ENCODE data around the gene TMEM164. TPM values are rescaled to one million over a fixed set of nuclear protein-coding genes. Genes with fewer than 3 reads are reported as not detected.
"Not testable (repeated sequence)": the region's sequence is repeated elsewhere in the genome, so short reads cannot be mapped to it uniquely, and the experiment has no call there.

The TMEM164 gene
- total RNA-seq: 12.8 TPM

- ATAC-seq (peak; percentile 94), DNase-seq (ENCODE audit: low spot score) (peak; percentile 91)
- intact Hi-C loops (cut with DNase I): no loop called here
Observed at GRCh38 chrX:110002300-110003166, at the start of gene TMEM164. TSS of gene TMEM164 (plus strand) at chrX:110003114. CDS start at chrX:110003775, 661 bp downstream.

GRCh38 chrX:109954333-109954732 lies 48.6 kb upstream of the TMEM164 start:
- ATAC-seq: no peak
- DNase-seq (ENCODE audit: low spot score): no peak
- intact Hi-C loops (cut with DNase I): no loop called here

- intact Hi-C loops (cut with DNase I): no loop called here
- no peak for DNase-seq (ENCODE audit: low spot score)
- no peak for ATAC-seq
Observed at GRCh38 chrX:109954955-109955354, 48.0 kb upstream of the TMEM164 start.

DNA sequence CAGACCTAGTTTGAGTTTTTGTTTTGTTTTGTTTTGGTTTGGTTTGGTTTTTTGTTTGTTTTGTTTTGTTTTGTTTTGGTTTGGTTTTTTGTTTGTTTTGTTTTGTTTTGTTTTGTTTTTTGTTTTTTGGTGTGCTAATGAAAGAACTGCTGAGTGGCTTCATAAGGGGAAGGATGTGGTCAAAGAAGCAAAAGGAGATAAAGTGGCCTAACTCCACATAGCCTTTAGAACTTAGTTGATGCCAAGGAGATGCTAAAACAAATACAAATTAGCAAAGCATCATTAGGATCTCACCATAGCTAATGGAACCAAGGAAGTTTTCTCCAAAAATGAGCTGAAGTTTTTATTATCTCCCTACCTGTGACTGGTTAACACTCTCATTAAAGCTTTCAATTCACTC lies 44.6 kb upstream of the TMEM164 start:
- ATAC-seq: no peak
- DNase-seq (ENCODE audit: low spot score): no peak
- intact Hi-C loops (cut with DNase I): no loop called here

DNA sequence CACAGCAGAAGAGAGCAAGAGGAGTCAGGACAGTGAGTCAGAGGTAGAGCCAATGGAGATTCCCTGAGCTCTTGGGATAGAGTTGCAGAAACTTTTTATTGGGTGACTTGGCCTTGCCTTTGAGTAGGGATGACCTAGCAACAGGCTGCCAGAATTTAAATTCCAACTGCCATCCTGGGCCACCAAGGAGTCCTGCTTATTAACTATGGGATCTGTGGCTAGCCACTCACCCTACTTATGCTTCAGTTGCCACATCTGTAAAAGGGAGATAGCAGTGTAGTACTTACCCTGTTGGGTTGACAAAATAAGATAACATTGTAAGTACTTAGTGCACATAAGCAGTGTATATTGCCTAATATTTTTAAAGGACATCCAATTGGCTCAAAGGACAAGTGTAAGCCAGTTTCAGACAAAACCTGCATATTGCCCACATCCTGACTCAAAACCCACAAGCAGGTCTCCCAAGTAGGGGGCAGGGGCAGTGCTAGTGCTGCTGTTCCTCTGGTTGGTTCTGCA lies 43.5 kb upstream of the TMEM164 start:
- DNase-seq (ENCODE audit: low spot score): no peak
- no peak for ATAC-seq
- intact Hi-C loops (cut with DNase I): no loop called here

DNA sequence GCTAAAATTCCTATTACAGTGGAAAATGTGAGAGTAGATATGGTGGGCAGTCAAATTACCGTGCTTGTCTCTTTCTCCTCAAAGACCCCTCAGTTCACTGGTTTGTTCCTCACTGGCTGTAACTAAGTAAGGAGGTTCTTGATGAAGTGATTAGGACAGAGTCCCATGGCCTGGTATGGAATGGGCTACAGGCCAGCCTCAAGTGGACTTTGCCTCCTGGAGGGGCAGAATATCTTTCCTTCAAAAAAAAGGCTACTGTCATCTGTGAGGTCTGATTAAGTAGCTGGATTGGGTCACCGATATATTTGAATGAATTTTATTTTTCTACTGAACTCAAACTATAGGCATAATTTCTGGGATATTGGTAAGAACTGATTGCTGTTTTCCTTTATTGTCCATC lies 38.5 kb upstream of the TMEM164 start:
- ATAC-seq (no peak), DNase-seq (ENCODE audit: low spot score) (no peak)
- intact Hi-C loops (cut with DNase I): no loop called here

- ATAC-seq (no peak), DNase-seq (ENCODE audit: low spot score) (no peak)
- intact Hi-C loops (cut with DNase I): no loop called here
Observed at GRCh38 chrX:109966246-109966645, 36.7 kb upstream of the TMEM164 start.

DNA sequence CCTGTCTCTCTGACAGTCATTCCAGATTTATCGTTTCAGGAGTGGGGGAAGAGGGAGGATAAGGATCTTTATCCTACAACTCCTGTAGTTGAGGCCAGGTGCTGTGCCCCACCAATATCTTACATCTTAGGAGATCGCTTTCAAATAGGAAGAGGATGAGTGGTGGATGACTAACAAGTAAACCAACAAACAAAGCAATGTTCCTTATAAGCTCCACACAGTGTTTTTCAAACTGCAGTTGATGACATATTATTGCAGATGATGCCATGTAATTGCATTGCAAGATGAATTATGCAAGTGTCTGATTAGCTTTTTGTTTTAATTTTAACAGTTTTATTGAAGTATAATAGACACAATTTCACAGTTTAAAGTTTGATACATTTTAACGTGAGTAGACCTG lies 35.8 kb upstream of the TMEM164 start:
- ATAC-seq: no peak
- no peak for DNase-seq (ENCODE audit: low spot score)
- intact Hi-C loops (cut with DNase I): no loop called here

- intact Hi-C loops (cut with DNase I); ATAC-seq; DNase-seq (ENCODE audit: low spot score): not testable (repeated sequence)
Observed at GRCh38 chrX:109970841-109971240, 32.1 kb upstream of the TMEM164 start.

- intact Hi-C loops (cut with DNase I): no loop called here
- ATAC-seq: peak; percentile 60
- DNase-seq (ENCODE audit: low spot score): no peak
Observed at GRCh38 chrX:109974906-109975655, 27.8 kb upstream of the TMEM164 start.

GRCh38 chrX:109985210-109985609 lies 17.7 kb upstream of the TMEM164 start:
- DNase-seq (ENCODE audit: low spot score); ATAC-seq; intact Hi-C loops (cut with DNase I): not testable (repeated sequence)

- ATAC-seq (peak; percentile 44), DNase-seq (ENCODE audit: low spot score) (no peak)
- intact Hi-C loops (cut with DNase I): no loop called here
Observed at GRCh38 chrX:109987884-109988283, 15.0 kb upstream of the TMEM164 start.

- no peak for ATAC-seq
- intact Hi-C loops (cut with DNase I): no loop called here
- DNase-seq (ENCODE audit: low spot score): no peak
Observed at GRCh38 chrX:109990582-109991276, 12.2 kb upstream of the TMEM164 start.

- ATAC-seq (no peak), DNase-seq (ENCODE audit: low spot score) (no peak)
- intact Hi-C loops (cut with DNase I): no loop called here
Observed at GRCh38 chrX:109992203-109992602, 10.7 kb upstream of the TMEM164 start.

DNA sequence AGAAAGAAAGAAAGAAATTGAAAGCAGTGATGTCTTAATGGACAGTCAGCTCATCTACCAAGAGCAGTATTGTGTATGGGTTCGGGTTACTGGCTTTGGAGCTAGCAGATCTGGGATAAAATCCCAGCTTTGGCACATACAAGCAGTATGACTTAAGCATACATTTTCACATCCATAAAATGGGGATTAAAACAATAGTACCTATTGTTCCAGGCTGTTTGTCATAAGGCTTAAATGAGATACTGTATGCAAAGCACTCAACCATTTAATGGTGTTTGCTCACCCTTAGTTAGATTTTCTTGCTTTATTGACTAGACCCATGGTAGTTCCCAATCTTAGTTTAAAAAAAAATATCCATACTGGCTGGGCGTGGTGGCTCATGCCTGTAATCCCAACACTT lies 7.8 kb upstream of the TMEM164 start:
- DNase-seq (ENCODE audit: low spot score) (no peak), ATAC-seq (no peak)
- intact Hi-C loops (cut with DNase I): no loop called here

DNA sequence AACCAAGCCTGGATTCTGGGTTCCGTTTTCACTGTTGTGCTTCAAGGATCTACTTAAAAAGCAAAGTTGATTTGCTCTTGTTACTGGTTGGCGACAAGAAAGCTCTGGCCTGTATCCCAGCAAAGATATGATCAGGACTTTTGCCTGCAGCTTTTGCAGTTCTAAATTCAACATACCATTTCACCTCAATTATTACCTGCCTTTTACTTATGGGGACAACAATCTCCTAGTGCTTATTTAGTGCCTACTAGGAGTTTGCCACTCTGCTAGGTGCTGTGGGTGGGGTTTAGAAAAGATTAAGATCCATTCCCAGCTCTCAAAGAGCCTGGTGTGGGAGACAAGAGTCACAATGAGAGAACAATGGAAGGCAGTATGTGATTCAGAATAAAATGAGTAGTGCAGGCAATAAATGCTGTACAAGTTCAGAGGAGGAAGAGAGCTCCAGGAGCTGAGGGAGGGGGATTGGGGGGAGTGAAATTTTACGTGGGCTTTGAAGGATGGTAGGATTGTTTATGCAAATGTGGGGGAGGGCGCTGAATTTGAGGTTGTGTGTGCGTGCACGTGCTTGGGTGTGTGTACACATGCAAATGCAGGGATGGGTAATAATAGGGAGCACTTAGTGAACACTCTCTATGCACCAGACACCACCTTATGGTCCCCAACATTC lies 5.0 kb upstream of the TMEM164 start:
- no peak for ATAC-seq

DNA sequence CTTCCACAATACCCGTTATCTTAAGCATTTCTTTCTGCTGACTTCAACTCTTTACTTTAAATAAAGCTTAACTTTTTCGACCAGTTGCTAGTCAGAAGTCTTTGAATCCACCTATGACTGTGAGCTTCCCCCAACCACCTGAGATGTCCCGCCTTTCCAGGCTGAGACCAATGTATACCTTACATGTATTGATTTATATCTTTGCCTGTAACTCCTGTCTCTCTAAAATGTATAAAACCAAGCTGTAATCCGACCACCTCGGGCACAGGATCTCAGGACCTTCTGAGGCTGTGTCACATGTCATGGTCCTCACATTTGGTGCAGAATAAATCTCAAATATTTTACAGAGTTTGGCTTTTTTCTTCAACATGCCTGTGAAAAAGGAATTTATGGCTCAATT lies 2.9 kb upstream of the TMEM164 start:
- DNase-seq (ENCODE audit: low spot score) (no peak), ATAC-seq (no peak)
- intact Hi-C loops (cut with DNase I): no loop called here

More for the DNA sequence above, 5.0 kb upstream of the TMEM164 start:
- no peak for DNase-seq (ENCODE audit: low spot score)
- intact Hi-C loops (cut with DNase I): no loop called here

DNA sequence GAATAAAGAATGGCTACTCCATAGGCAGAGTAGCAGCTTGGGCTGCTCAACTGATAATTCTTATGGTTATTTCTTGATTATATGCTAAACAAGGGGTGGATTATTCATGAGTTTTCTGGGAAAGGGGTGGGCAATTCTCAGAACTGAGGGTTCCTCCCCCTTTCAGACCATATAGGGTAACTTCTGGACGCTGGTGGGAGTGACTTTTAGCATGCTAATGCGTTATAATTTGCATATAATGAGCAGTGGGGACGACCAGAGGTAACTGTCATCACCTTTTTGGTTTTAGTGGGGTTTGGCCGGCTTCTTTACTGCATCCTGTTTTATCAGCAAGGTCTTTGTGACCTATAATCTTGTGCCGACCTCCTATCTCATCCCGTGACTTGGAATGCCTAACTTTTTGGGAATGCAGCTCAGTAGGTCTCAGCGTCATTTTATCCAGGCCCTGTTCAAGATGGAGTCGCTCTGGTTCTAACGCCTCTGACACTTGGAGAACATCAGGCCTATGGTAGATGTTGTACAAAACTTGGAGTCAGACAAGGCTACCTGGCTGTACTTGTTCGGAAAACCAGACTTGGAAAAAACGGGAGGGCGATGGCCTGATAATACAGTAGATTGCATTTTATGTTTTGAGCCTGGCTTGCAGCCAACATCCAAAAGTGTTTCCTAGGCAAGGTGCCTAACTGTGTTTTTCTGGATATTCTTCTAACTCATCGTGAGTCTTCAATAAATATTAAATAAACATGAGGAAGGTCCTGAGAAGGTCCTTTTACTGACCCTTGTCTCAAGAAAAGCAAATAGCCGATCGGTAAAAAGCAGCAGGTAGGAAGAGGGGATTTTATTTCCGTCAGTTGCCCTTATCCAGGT lies 1.8 kb upstream of the TMEM164 start:
- intact Hi-C loops (cut with DNase I): no loop called here
- ATAC-seq (no peak), DNase-seq (ENCODE audit: low spot score) (no peak)

All from sciatic nerve (tissue), 2 donors.